GM12872 (cell line): ENCODE results near the gene PFAS.

Source experiments
- TF ChIP-seq, protein P1 (sequence below): IDR thresholded peaks from 3 replicates; pipeline ENCODE4 v1.5.1; 2011; ENCODE audit warnings: low read depth, mild to moderate bottlenecking, low read length, moderate library complexity; ENCODE audit not compliant: insufficient read depth

Gene PFAS

DNA sequence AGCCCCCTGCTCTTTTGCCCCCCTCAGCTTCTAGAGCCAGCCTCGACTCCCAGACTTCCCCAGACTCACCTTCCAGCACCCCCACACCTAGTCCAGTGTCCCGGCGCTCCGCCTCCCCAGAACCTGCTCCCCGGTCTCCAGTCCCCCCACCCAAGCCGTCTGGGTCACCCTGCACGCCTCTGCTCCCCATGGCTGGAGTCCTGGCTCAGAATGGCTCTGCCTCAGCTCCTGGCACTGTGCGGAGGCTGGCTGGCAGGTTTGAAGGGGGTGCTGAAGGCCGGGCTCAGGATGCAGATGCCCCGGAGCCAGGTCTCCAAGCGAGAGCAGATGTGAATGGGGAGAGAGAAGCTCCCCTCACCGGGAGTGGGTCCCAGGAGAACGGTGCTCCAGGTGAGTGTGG is 63.2 kb downstream of the PFAS start:
- TF ChIP-seq, protein P1, sequence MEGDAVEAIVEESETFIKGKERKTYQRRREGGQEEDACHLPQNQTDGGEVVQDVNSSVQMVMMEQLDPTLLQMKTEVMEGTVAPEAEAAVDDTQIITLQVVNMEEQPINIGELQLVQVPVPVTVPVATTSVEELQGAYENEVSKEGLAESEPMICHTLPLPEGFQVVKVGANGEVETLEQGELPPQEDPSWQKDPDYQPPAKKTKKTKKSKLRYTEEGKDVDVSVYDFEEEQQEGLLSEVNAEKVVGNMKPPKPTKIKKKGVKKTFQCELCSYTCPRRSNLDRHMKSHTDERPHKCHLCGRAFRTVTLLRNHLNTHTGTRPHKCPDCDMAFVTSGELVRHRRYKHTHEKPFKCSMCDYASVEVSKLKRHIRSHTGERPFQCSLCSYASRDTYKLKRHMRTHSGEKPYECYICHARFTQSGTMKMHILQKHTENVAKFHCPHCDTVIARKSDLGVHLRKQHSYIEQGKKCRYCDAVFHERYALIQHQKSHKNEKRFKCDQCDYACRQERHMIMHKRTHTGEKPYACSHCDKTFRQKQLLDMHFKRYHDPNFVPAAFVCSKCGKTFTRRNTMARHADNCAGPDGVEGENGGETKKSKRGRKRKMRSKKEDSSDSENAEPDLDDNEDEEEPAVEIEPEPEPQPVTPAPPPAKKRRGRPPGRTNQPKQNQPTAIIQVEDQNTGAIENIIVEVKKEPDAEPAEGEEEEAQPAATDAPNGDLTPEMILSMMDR: no peak

- TF ChIP-seq, protein P1: no peak
These were observed 63.9 kb downstream of the PFAS start for GRCh38 chr17:8312726-8313600.

- TF ChIP-seq, protein P1: no peak
These were observed 66.0 kb downstream of the PFAS start for GRCh38 chr17:8314797-8315763.

DNA sequence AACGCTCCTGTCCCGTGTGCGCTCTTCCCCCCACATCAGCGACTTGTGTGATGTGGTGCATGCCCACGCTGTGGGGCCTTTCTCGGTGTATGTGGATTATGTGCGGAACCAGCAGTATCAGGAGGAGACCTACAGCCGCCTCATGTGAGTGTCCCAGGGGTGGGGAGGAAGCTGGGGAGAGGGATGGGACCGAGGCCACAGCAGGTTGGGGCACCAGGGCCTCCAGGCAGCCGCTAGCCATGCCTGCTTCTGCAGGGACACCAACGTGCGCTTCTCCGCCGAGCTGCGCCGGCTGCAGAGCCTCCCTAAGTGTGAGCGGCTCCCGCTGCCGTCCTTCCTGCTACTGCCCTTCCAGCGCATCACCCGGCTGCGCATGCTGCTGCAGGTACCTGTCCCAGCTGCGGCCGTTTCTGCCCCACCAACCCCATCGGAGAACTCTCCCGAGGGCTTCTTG is 66.7 kb downstream of the PFAS start:
- TF ChIP-seq, protein P1: no peak

- TF ChIP-seq, protein P1: no peak
These were observed 69.2 kb downstream of the PFAS start for GRCh38 chr17:8318010-8318935.
